Esophagus squamous epithelium (tissue), 4 donors: ENCODE data around the gene SIRPA.

Experiments used
- CTCF ChIP-seq, 6 experiments: fragments of 450-650 bp in 4 of 6; fragments of 200-600 bp in 2 of 6; sonication (generic) in 2 of 6; IDR thresholded peaks; one replicate each; pipeline ENCODE4 v1.5.1; 2016 to 2019; ENCODE audit warnings: antibody characterized with exemption in 6 of 6, mild to moderate bottlenecking in 4 of 6, moderate library complexity in 4 of 6
- POLR2A ChIP-seq, 4 donors: fragments of 450-650 bp; IDR thresholded peaks; one replicate each; pipeline ENCODE4 v1.6.1; 2017; ENCODE audit warnings: antibody characterized with exemption in 4 of 4, mild to moderate bottlenecking in 4 of 4, moderate library complexity in 3 of 4

GRCh38 chr20:1896484-1897258, 1.5 kb downstream of the SIRPA start:
- TF ChIP-seq CTCF (IDR thresholded peaks at IDR 0.05), result no peak
- no peak for TF ChIP-seq POLR2A (IDR thresholded peaks at IDR 0.05)
